Lower lobe of right lung (tissue), 2 donors: ENCODE measurements around the gene SARNP. TPM values are rescaled to one million over a fixed set of nuclear protein-coding genes. Genes with fewer than 3 reads are reported as not detected.

Experiments
- ATAC-seq, 2 donors: fragments of 200-7000 bp; cut with Tn5 transposase; one replicate each; pipeline ENCODE4 v1.9.1; 2020 to 2022; ENCODE audit warnings: mild to moderate bottlenecking in 2 of 2, moderate library complexity in 2 of 2
- DNase-seq: peaks from one replicate; pipeline ENCODE4 v3.0.0-alpha.2; 2020
- H3K27ac ChIP-seq: fragments of 200-600 bp; one replicate; pipeline ENCODE4 v1.8.0; 2022
- H3K27me3 ChIP-seq: fragments of 200-600 bp; one replicate; pipeline ENCODE4 v1.8.0; 2022; ENCODE audit warnings: low read depth
- H3K36me3 ChIP-seq: fragments of 200-600 bp; one replicate; pipeline ENCODE4 v1.8.0; 2022; ENCODE audit warnings: mild to moderate bottlenecking
- H3K4me1 ChIP-seq: fragments of 200-600 bp; one replicate; pipeline ENCODE4 v1.8.0; 2022
- H3K4me3 ChIP-seq: fragments of 200-600 bp; one replicate; pipeline ENCODE4 v1.8.0; 2022; ENCODE audit warnings: mild to moderate bottlenecking
- H3K9me3 ChIP-seq: fragments of 200-600 bp; one replicate; pipeline ENCODE4 v1.8.0; 2022
- CTCF ChIP-seq: fragments of 200-600 bp; IDR thresholded peaks from one replicate; pipeline ENCODE4 v1.8.0; 2022; ENCODE audit warnings: antibody characterized with exemption, mild to moderate bottlenecking
- intact Hi-C: fragments of 100-400 bp; cut with DNase I; formaldehyde crosslinking; loops from one replicate; pipeline ENCODE4 v1.11.0; 2022
- total RNA-seq: library from RNA; stranded (reverse); fragmentation: NEBNext Ultra II Directional; extraction: Animal tissue kit (Norgen Biotek cat#: 25700); gene quantifications from one replicate; pipeline ENCODE4 v1.2.1, GENCODE V29; 2021
- donor health status: DM: no; HTN: yes; CAD: no; lungs with severe emphysema.

SARNP gene
- total RNA-seq, 1 donor from 2014 or later, result 40.1 TPM

GRCh38 chr12:55712700-55713415 is 104.7 kb downstream of the SARNP start:
- peaks cover 36% of the 10 kb centered on the region for H3K4me1 ChIP-seq
- TF ChIP-seq CTCF, result no peak
- no peak overlapping the region for H3K4me3 ChIP-seq
- no peak for DNase-seq
- intact Hi-C loops, result no loop called here
- H3K27me3 ChIP-seq, result no peaks in the 10 kb centered on the region
- ATAC-seq, result no peak
- no peaks in the 10 kb centered on the region for H3K9me3 ChIP-seq
- H3K36me3 ChIP-seq, result peaks cover under 1% of the 10 kb centered on the region
- no peak overlapping the region for H3K27ac ChIP-seq

GRCh38 chr12:55711786-55712553 is 105.6 kb downstream of the SARNP start:
- Histone ChIP-seq H3K4me3 (no peak overlapping the region), H3K36me3 (no peaks in the 10 kb centered on the region), H3K4me1 (peaks cover 33% of the 10 kb centered on the region), H3K9me3 (no peaks in the 10 kb centered on the region), H3K27ac (no peak overlapping the region), H3K27me3 (peaks cover 6% of the 10 kb centered on the region)
- intact Hi-C loops, result no loop called here
- no peak for TF ChIP-seq CTCF
- ATAC-seq (no peak), DNase-seq (no peak)

- peaks cover 21% of the 10 kb centered on the region for H3K4me1 ChIP-seq
- no peaks in the 10 kb centered on the region for H3K36me3 ChIP-seq
- DNase-seq (no peak), ATAC-seq (peak in 1 of 2 donors; percentile 14)
- H3K27me3 ChIP-seq, result peaks cover 14% of the 10 kb centered on the region
- H3K27ac ChIP-seq, result no peak overlapping the region
- H3K4me3 ChIP-seq, result no peak overlapping the region
- intact Hi-C loops, result no loop called here
- H3K9me3 ChIP-seq, result no peaks in the 10 kb centered on the region
- TF ChIP-seq CTCF, result no peak
These were observed 108.8 kb downstream of the SARNP start for GRCh38 chr12:55708695-55709233.

- intact Hi-C loops, result no loop called here
- peak; percentile 80 for DNase-seq
- peaks cover 21% of the 10 kb centered on the region for H3K4me1 ChIP-seq
- peaks cover 14% of the 10 kb centered on the region for H3K27me3 ChIP-seq
- peak within 1 kb of the TSS; percentile 65 for H3K4me3 ChIP-seq
- no peak for TF ChIP-seq CTCF
- no peaks in the 10 kb centered on the region for H3K36me3 ChIP-seq
- no peaks in the 10 kb centered on the region for H3K9me3 ChIP-seq
- H3K27ac ChIP-seq, result no peak within 1 kb of the TSS
- ATAC-seq, result peak; percentile 80 to 87
These were observed 109.5 kb downstream of the SARNP start, which contains the start of gene ITGA7 for GRCh38 chr12:55707841-55708694. Gene ITGA7, minus strand, starts transcription at chr12:55707904. Its CDS starts 222 bp downstream, at chr12:55707682.

Other genes with a start within 250 kb of the SARNP start
- not detected for gene OR2AP1, start 245.3 kb downstream of the SARNP start, total RNA-seq
- not detected for gene OR10P1, start 180.8 kb downstream of the SARNP start, total RNA-seq
- gene ITGA7, start 109.8 kb downstream of the SARNP start, total RNA-seq, result 17.5 TPM
- gene BLOC1S1, start 101.7 kb downstream of the SARNP start, total RNA-seq, result 134 TPM
- gene RDH5, start 97.3 kb downstream of the SARNP start, total RNA-seq, result 11.1 TPM
- 1,142 TPM for gene CD63, start 88.7 kb downstream of the SARNP start, total RNA-seq
- gene GDF11, start 74.6 kb downstream of the SARNP start, total RNA-seq, result 3.8 TPM
- 49.6 TPM for gene ORMDL2, start 317 bp upstream of the SARNP start, total RNA-seq
- 35.7 TPM for gene DNAJC14, start 11.9 kb upstream of the SARNP start, total RNA-seq
- 35.2 TPM for gene MMP19, start 25.2 kb upstream of the SARNP start, total RNA-seq
- gene PYM1, start 110.2 kb upstream of the SARNP start, total RNA-seq, result 28.9 TPM
- 35.3 TPM for gene DGKA, start 113.4 kb upstream of the SARNP start, total RNA-seq
- 1.2 TPM for gene PMEL, start 148.3 kb upstream of the SARNP start, total RNA-seq
- gene CDK2, start 149.1 kb upstream of the SARNP start, total RNA-seq, result 22.2 TPM
- 138 TPM for gene RAB5B, start 156.4 kb upstream of the SARNP start, total RNA-seq
- 23.3 TPM for gene SUOX, start 179.6 kb upstream of the SARNP start, total RNA-seq
- gene IKZF4, start 203.3 kb upstream of the SARNP start, total RNA-seq, result 13.1 TPM
- gene RPS26, start 224.2 kb upstream of the SARNP start, total RNA-seq, result 77.2 TPM